ENCODE results near the gene PRR18. TPM values are rescaled to one million over a fixed set of nuclear protein-coding genes. Genes with fewer than 3 reads are reported as not detected.

Gene PRR18
- total RNA-seq, 4 donors from 2014 or later, result not detected

DNA sequence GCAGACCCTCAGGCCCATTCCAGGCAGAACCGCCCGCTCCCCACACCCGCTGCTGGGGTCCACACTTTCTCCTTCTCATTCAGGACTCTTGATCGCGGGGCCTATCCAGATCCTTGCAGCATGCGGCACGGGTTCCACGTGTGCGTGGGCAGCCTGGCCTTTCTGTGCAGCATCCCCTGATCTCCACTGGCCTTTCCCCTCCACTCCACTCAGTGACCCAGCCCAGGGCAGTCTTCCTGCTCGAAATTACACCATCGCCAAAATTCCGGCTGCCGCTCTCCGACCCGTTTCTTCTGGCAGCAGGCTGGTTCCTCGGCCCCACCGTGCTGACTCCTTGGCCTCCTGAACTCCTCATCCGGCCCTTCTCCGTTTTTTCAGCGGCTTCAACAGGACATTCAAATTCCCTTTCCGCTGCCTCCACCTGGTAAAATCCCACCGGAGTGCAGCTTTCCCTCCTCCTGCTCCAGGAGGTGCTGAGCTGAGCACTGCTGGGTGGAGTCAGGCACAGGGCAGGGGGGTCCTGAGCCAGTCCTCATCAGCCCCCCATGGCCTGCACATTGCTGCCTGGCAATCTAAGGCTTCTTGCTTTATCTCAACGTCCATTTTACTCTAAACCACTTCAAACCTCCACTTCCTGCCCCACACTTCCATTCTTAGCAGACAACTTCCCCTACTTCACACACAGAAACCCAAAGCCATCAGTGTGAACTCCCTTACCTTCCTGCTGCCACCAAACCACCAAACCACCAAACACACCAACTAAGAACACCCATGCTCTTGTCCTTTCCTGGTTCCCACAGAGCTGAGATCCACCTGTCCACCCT, 25.2 kb upstream of the PRR18 start:
- H3K4me3 ChIP-seq, result no peak overlapping the region
- peaks cover 0 to 4% of the 10 kb centered on the region in 2 donors for H3K4me1 ChIP-seq
- H3K27ac ChIP-seq, result no peak overlapping the region
- TF ChIP-seq, protein P1, sequence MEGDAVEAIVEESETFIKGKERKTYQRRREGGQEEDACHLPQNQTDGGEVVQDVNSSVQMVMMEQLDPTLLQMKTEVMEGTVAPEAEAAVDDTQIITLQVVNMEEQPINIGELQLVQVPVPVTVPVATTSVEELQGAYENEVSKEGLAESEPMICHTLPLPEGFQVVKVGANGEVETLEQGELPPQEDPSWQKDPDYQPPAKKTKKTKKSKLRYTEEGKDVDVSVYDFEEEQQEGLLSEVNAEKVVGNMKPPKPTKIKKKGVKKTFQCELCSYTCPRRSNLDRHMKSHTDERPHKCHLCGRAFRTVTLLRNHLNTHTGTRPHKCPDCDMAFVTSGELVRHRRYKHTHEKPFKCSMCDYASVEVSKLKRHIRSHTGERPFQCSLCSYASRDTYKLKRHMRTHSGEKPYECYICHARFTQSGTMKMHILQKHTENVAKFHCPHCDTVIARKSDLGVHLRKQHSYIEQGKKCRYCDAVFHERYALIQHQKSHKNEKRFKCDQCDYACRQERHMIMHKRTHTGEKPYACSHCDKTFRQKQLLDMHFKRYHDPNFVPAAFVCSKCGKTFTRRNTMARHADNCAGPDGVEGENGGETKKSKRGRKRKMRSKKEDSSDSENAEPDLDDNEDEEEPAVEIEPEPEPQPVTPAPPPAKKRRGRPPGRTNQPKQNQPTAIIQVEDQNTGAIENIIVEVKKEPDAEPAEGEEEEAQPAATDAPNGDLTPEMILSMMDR (IDR thresholded peaks at IDR 0.05), result no peak
- no peak for TF ChIP-seq POLR2A (IDR thresholded peaks at IDR 0.05)
- no peaks in the 10 kb centered on the region for H3K27me3 ChIP-seq
- H3K36me3 ChIP-seq, result no peaks in the 10 kb centered on the region
- intact Hi-C loops (cut with DNase I; ENCODE audit: low total_unique reads), result no loop called here
- no peak for DNase-seq
- H3K9me3 ChIP-seq, result no peaks in the 10 kb centered on the region

DNA sequence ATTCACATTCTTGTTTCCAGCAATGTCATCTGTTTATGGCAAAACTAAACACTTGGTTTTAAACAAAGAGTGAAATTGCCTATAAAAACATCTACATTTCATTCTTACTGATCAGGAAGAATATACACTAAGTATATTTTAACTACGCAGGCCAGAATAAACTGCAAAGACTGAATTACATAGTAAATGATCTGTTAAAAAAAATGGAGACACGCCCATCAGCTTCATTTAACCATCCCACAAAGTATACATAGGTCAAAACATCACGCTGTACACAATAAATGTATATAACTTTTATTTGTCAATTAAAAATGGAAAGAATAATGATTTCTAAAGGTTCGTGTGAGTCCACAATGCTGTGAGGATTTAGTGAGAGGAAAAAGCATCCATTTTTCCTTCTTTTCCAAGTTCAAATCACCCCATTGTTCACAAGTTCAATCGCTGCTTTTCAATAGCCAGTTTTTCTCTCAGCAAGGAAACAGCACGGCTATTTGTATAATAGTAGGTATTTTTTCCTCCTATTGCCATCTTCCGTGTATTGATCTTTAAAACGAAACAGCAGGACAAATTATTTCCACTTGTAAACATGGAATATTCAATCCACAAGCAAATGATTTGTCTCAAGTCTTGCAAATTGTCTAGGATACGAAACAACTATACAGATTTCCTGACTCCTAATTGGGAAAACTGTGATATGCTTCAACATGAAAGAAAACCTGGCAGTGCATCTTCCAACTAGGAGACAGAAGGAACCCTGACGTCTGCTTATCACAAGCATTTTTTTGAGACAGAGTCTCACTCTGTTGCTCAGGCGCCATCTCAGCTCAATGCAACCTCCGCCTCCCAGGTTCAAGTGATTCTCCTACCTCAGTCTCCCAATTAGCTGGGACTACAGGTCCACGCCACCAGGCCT, 23.6 kb upstream of the PRR18 start:
- Histone ChIP-seq H3K9me3 (no peaks in the 10 kb centered on the region), H3K27ac (no peak overlapping the region), H3K4me1 (peaks cover 0 to under 1% of the 10 kb centered on the region in 2 donors), H3K36me3 (no peaks in the 10 kb centered on the region), H3K27me3 (no peaks in the 10 kb centered on the region), H3K4me3 (no peak overlapping the region)
- intact Hi-C loops (cut with DNase I; ENCODE audit: low total_unique reads), result no loop called here
- DNase-seq, result no peak
- TF ChIP-seq POLR2A (IDR thresholded peaks at IDR 0.05), result no peak
- TF ChIP-seq, protein P1 (IDR thresholded peaks at IDR 0.05), result no peak

DNA sequence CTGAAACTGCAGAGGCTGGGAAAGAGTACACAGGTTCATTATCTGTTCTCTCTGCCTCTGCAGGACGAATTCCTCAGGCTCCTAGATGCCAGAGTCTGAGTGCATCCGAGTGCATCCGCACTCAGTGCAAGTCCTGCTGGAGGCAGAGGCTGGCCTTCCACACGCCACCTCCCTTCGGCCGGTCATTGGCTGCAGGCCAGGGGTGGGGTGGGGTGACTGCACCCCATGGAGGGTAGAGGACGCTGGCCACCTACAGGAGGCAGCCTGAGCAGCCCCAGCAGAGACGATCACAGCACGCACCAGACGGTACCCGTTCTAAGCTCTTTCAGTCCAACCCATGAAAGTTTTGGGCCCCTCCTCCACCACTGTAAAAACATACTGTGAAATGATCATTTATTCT, 22.4 kb upstream of the PRR18 start:
- Histone ChIP-seq H3K27me3 (no peaks in the 10 kb centered on the region), H3K4me3 (no peak overlapping the region), H3K9me3 (no peaks in the 10 kb centered on the region), H3K36me3 (no peaks in the 10 kb centered on the region), H3K27ac (no peak overlapping the region), H3K4me1 (no peaks in the 10 kb centered on the region)
- TF ChIP-seq POLR2A (IDR thresholded peaks at IDR 0.05), result no peak
- TF ChIP-seq, protein P1 (IDR thresholded peaks at IDR 0.05), result no peak
- DNase-seq, result no peak
- intact Hi-C loops (cut with DNase I; ENCODE audit: low total_unique reads), result no loop called here

DNA sequence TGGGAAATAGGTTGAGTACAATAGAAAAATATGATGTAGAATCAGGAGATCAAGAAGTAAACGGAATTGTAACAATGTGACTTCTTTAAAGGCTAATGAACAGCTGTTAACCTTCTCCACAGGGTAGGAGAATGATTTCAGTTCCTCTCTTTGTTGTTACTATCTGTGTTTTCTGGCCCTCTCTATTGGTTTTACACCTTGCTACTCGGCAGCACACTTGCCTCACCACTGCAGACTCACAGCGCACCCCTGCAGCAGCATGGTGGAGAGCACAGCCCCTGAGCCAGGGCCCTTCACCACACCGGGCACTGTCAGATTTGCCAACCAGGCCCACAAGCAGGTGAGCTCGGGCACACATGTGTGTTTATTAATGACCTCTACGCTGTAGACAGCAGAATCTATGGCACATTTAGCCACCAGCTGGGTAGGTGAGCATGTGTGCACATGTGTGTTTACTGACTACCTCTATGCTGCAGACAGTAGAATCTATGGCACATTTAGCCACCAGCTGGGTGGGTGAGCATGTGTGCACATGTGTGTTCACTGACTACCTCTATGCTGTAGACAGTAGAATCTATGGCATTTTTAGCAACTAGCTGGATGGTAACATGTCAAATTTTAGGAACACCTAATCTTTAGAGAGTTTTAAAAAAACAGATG, 17.3 kb upstream of the PRR18 start:
- TF ChIP-seq POLR2A (IDR thresholded peaks at IDR 0.05), result no peak
- TF ChIP-seq, protein P1 (IDR thresholded peaks at IDR 0.05), result no peak
- Histone ChIP-seq H3K4me1 (no peaks in the 10 kb centered on the region), H3K27me3 (no peaks in the 10 kb centered on the region), H3K4me3 (no peak overlapping the region), H3K27ac (no peak overlapping the region), H3K36me3 (no peaks in the 10 kb centered on the region), H3K9me3 (no peaks in the 10 kb centered on the region)
- DNase-seq, result no peak
- intact Hi-C loops (cut with DNase I; ENCODE audit: low total_unique reads), result no loop called here
